ENCODE data around the gene GJE1.

DNA sequence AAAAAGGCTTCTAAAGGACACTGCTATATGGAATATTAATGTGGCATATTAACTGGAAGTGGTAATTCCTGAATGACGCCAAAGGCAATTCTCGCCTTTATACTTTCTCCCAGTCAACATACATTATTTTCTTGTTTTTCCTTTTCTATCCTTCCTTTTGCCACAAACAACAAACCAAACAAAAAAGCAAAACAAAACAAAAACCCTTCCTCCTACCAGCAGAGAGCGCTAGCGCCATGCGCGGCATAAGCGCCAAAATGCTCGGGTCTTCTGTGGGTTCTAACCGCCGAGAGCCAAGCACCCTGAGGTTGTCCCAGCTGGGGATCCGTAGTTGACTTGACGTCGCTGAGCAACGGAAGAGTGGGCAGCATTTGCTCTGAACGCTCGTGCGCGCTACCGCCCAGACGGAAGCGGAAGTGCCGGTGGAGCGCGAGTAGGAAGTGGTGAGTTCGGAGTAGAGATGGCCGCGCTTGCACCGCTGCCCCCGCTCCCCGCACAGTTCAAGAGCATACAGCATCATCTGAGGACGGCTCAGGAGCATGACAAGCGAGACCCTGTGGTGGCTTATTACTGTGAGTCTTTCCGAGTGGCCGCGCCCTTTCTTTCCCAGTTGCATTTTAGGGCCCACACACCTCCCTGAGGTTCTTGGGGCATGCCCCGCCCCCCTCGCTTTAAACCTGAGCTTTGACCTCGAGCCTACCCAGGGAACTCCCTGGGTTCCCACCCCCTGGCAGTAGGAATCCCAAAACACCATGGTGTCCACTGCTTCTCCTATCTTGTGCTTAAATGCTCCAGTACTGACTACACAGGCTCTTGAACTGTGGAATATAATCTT lies 14.3 kb downstream of the GJE1 start, which contains the start of the genes NMBR and VTA1:
- no peak for TF ChIP-seq ZFP30 (CRISPR knock-in tag; IDR thresholded peaks at IDR 0.05)
- TF ChIP-seq PATZ1 (CRISPR knock-in tag; IDR thresholded peaks at IDR 0.05; ENCODE audit: borderline replicate concordance) = no peak
- TF ChIP-seq GLIS3 (CRISPR knock-in tag; IDR thresholded peaks at IDR 0.05) = no peak
- no peak for TF ChIP-seq CSDC2 (CRISPR knock-in tag; IDR thresholded peaks at IDR 0.05)
- TF ChIP-seq TOX (CRISPR knock-in tag; IDR thresholded peaks at IDR 0.05; ENCODE audit: borderline replicate concordance) = no peak
- TF ChIP-seq ZFP3 (CRISPR knock-in tag; IDR thresholded peaks at IDR 0.05) = no peak
